HG03097 (cell line): ENCODE results near the gene TBXAS1.
A peak's percentile ranks its signal among the peaks of the same experiment; 100 is the strongest.

ENCODE experiments used
- ATAC-seq: cut with Tn5 transposase; IDR thresholded peaks from one replicate; pipeline ENCODE4 v1.9.1; 2021; ENCODE audit not compliant: unreplicated experiment, low FRiP score

Gene TBXAS1

GRCh38 chr7:139854124-139854511, 25.1 kb downstream of the TBXAS1 start:
- ATAC-seq: no peak

- no peak for ATAC-seq
Observed at GRCh38 chr7:139854803-139855497, 25.9 kb downstream of the TBXAS1 start.

GRCh38 chr7:139855498-139856270, 26.6 kb downstream of the TBXAS1 start:
- ATAC-seq: peak; percentile 72

GRCh38 chr7:139857791-139858190, 28.7 kb downstream of the TBXAS1 start:
- ATAC-seq: no peak

- no peak for ATAC-seq
Observed at GRCh38 chr7:139860090-139860775, 31.2 kb downstream of the TBXAS1 start.

- no peak for ATAC-seq
Observed at GRCh38 chr7:139861803-139862202, 32.7 kb downstream of the TBXAS1 start.

- no peak for ATAC-seq
Observed at GRCh38 chr7:139866047-139866837, 37.2 kb downstream of the TBXAS1 start.

GRCh38 chr7:139867847-139868246, 38.8 kb downstream of the TBXAS1 start:
- ATAC-seq: no peak

- no peak for ATAC-seq
Observed at GRCh38 chr7:139869886-139870285, 40.8 kb downstream of the TBXAS1 start.

- ATAC-seq: no peak
Observed at GRCh38 chr7:139870380-139870779, 41.3 kb downstream of the TBXAS1 start.

- ATAC-seq: no peak
Observed at GRCh38 chr7:139871331-139871730, 42.3 kb downstream of the TBXAS1 start.

- ATAC-seq: no peak
Observed at GRCh38 chr7:139871820-139872219, 42.8 kb downstream of the TBXAS1 start.

GRCh38 chr7:139873593-139874301, 44.7 kb downstream of the TBXAS1 start:
- ATAC-seq: no peak

GRCh38 chr7:139874302-139874629, 45.2 kb downstream of the TBXAS1 start:
- ATAC-seq: no peak

- ATAC-seq: peak; percentile 97
Observed at GRCh38 chr7:139875821-139876241, 46.8 kb downstream of the TBXAS1 start.

GRCh38 chr7:139876622-139877283, 47.7 kb downstream of the TBXAS1 start:
- ATAC-seq: no peak

- ATAC-seq: no peak
Observed at GRCh38 chr7:139883814-139884213, 54.8 kb downstream of the TBXAS1 start.

- ATAC-seq: no peak
Observed at GRCh38 chr7:139884441-139884840, 55.4 kb downstream of the TBXAS1 start.

GRCh38 chr7:139885511-139885910, 56.4 kb downstream of the TBXAS1 start:
- ATAC-seq: no peak

GRCh38 chr7:139886206-139886605, 57.1 kb downstream of the TBXAS1 start:
- no peak for ATAC-seq
